H9 (cell line): Measurements from ENCODE around the gene PCDHB11. TPM values are rescaled to one million over a fixed set of nuclear protein-coding genes. Genes with fewer than 3 reads are reported as not detected.
"Not testable (repeated sequence)": the region's sequence is repeated elsewhere in the genome, so short reads cannot be mapped to it uniquely, and the experiment has no call there.

Experiments used
- DNase-seq: peaks from one replicate; pipeline ENCODE4 v3.0.0-alpha.2; 2017
- H2AFZ ChIP-seq: one replicate; pipeline ENCODE4 v1.6.1; 2013; ENCODE audit warnings: mild to moderate bottlenecking, low read length, control low read depth, moderate library complexity
- H2AK5ac ChIP-seq: 2 replicates; pipeline ENCODE4 v1.6.1; 2013; ENCODE audit warnings: low read length, control low read depth, mixed read lengths; ENCODE audit not compliant: insufficient read length
- H2BK120ac ChIP-seq: one replicate; pipeline ENCODE4 v1.6.1; 2013; ENCODE audit warnings: low read depth, mild to moderate bottlenecking, low read length, control low read depth, inconsistent platforms; ENCODE audit not compliant: poor library complexity, severe bottlenecking
- H2BK12ac ChIP-seq: 2 replicates; pipeline ENCODE4 v1.6.1; 2013; ENCODE audit warnings: low read length, control low read depth, mixed read lengths, low read depth; ENCODE audit not compliant: insufficient read length
- H2BK15ac ChIP-seq: 2 replicates; pipeline ENCODE4 v1.6.1; 2013; ENCODE audit warnings: low read depth, low read length, control low read depth
- H2BK20ac ChIP-seq: one replicate; pipeline ENCODE4 v1.6.1; 2013; ENCODE audit warnings: low read depth, mild to moderate bottlenecking, low read length, control low read depth, inconsistent platforms; ENCODE audit not compliant: poor library complexity, severe bottlenecking
- H2BK5ac ChIP-seq: 2 replicates; pipeline ENCODE4 v1.6.1; 2013; ENCODE audit warnings: low read length, control low read depth, mixed read lengths; ENCODE audit not compliant: insufficient read length
- H3K14ac ChIP-seq: 2 replicates; pipeline ENCODE4 v1.6.1; 2013; ENCODE audit warnings: low read length, control low read depth; ENCODE audit not compliant: insufficient read depth
- H3K18ac ChIP-seq: 2 replicates; pipeline ENCODE4 v1.6.1; 2013; ENCODE audit warnings: low read depth, mild to moderate bottlenecking, mixed read lengths, low read length, control low read depth; ENCODE audit not compliant: insufficient read length
- H3K23ac ChIP-seq: 2 replicates; pipeline ENCODE4 v1.6.1; 2013; ENCODE audit warnings: low read length, control low read depth, mixed read lengths, low read depth; ENCODE audit not compliant: insufficient read length
- H3K23me2 ChIP-seq: 2 replicates; pipeline ENCODE4 v1.6.1; 2013; ENCODE audit warnings: low read depth, mild to moderate bottlenecking, mixed read lengths, low read length, control low read depth; ENCODE audit not compliant: insufficient read length, poor library complexity, severe bottlenecking
- H3K27ac ChIP-seq: 2 replicates; pipeline ENCODE4 v1.5.1; 2013; ENCODE audit warnings: low read length, control low read depth, mixed read lengths, low read depth; ENCODE audit not compliant: insufficient read length
- H3K27me3 ChIP-seq: 2 replicates; pipeline ENCODE4 v1.6.1; 2013; ENCODE audit warnings: low read length, control low read depth, inconsistent platforms; ENCODE audit not compliant: insufficient read depth
- H3K4ac ChIP-seq: 2 replicates; pipeline ENCODE4 v1.6.1; 2013; ENCODE audit warnings: low read depth, mild to moderate bottlenecking, control low read depth, inconsistent platforms, low read length, moderate library complexity
- H3K4me1 ChIP-seq: 2 replicates; pipeline ENCODE4 v1.6.1; 2013; ENCODE audit warnings: low read length, control low read depth, inconsistent platforms; ENCODE audit not compliant: insufficient read depth
- H3K4me2 ChIP-seq: 2 replicates; pipeline ENCODE4 v1.6.1; 2013; ENCODE audit warnings: low read length, control low read depth, mixed read lengths; ENCODE audit not compliant: insufficient read length, insufficient read depth
- H3K56ac ChIP-seq: 2 replicates; pipeline ENCODE4 v1.6.1; 2013; ENCODE audit warnings: low read depth, mild to moderate bottlenecking, mixed read lengths, low read length, control low read depth; ENCODE audit not compliant: insufficient read length
- H3K79me1 ChIP-seq: 2 replicates; pipeline ENCODE4 v1.6.1; 2013; ENCODE audit warnings: low read depth, mild to moderate bottlenecking, moderate library complexity, low read length, control low read depth, inconsistent platforms; ENCODE audit not compliant: insufficient read depth, poor library complexity, severe bottlenecking
- H3K79me2 ChIP-seq: 2 replicates; pipeline ENCODE4 v1.6.1; 2013; ENCODE audit warnings: low read length, control low read depth, inconsistent platforms; ENCODE audit not compliant: insufficient read depth
- H3K9ac ChIP-seq: 2 replicates; pipeline ENCODE4 v1.6.1; 2013; ENCODE audit warnings: low read length, control low read depth, mixed read lengths; ENCODE audit not compliant: insufficient read length; ENCODE audit errors: extremely low read depth
- H3K9me3 ChIP-seq: one replicate; pipeline ENCODE4 v1.6.1; 2013; ENCODE audit warnings: low read depth, low read length, inconsistent platforms; ENCODE audit not compliant: control insufficient read depth
- H3T11ph ChIP-seq: one replicate; pipeline ENCODE4 v1.6.1; 2013; ENCODE audit warnings: mild to moderate bottlenecking, low read length, control low read depth, inconsistent platforms
- H4K20me1 ChIP-seq: one replicate; pipeline ENCODE4 v1.6.1; 2013; ENCODE audit not compliant: control insufficient read depth, insufficient read length, insufficient read depth
- H4K5ac ChIP-seq: 2 replicates; pipeline ENCODE4 v1.6.1; 2013; ENCODE audit warnings: low read depth, mild to moderate bottlenecking, mixed read lengths, low read length, control low read depth; ENCODE audit not compliant: insufficient read length
- H4K8ac ChIP-seq: replicated peaks from 2 replicates; pipeline ENCODE4 v1.6.1; 2013; ENCODE audit warnings: low read length, control low read depth, mixed read lengths, low read depth; ENCODE audit not compliant: insufficient read length
- H4K91ac ChIP-seq: 2 replicates; pipeline ENCODE4 v1.6.1; 2013; ENCODE audit warnings: low read depth, mild to moderate bottlenecking, moderate library complexity, mixed read lengths, low read length, control low read depth; ENCODE audit not compliant: insufficient read length
- H3K27ac Mint-ChIP-seq, 3 experiments: 2 replicates in 2 of 3; 3 replicates in 1 of 3; pipeline ENCODE4 v1.8.0; 2020 to 2021; ENCODE audit warnings: mixed read lengths in 3 of 3, mild to moderate bottlenecking in 1 of 3, moderate library complexity in 1 of 3
- H3K27me3 Mint-ChIP-seq: 2 replicates; pipeline ENCODE4 v1.8.0; 2021; ENCODE audit warnings: low read depth, mild to moderate bottlenecking, moderate library complexity, mixed read lengths
- H3K36me3 Mint-ChIP-seq, 3 experiments: 2 replicates in 2 of 3; 3 replicates in 1 of 3; pipeline ENCODE4 v1.8.0; 2020 to 2021; ENCODE audit warnings: low read depth in 3 of 3, mixed read lengths in 3 of 3; ENCODE audit not compliant: insufficient read depth in 1 of 3
- H3K4me1 Mint-ChIP-seq, 2 experiments: 2 replicates each; pipeline ENCODE4 v1.8.0; 2020; ENCODE audit warnings: mixed read lengths in 2 of 2
- H3K4me3 Mint-ChIP-seq, 2 experiments: 2 replicates in 1 of 2; 3 replicates in 1 of 2; pipeline ENCODE4 v1.8.0; 2020 to 2021; ENCODE audit warnings: mild to moderate bottlenecking in 2 of 2, mixed read lengths in 2 of 2, moderate library complexity in 1 of 2
- H3K9me3 Mint-ChIP-seq, 2 experiments: 2 replicates in 1 of 2; 3 replicates in 1 of 2; pipeline ENCODE4 v1.8.0; 2020; ENCODE audit warnings: mild to moderate bottlenecking in 2 of 2, mixed read lengths in 2 of 2, moderate library complexity in 1 of 2
- WGBS: extraction: QIAGEN DNeasy Blood & Tissue Kit; methylation state at CpG from one replicate; pipeline ENCODE4 v1.1.7; 2013; ENCODE audit warnings: missing lambda C conversion rate, low lambda C conversion rate, mixed read lengths; ENCODE audit not compliant: insufficient read length; ENCODE audit errors: extremely low coverage; 5-methylcytosine and 5-hydroxymethylcytosine counted together
- total RNA-seq: library from RNA; stranded (reverse); gene quantifications from 2 replicates; pipeline ENCODE4 v1.2.1, GENCODE V29; 2021

Gene PCDHB11
- total RNA-seq, 1 experiment from 2014 or later = 2.0 TPM

- not testable (repeated sequence) for H2AK5ac ChIP-seq, H3K23me2 ChIP-seq, H3T11ph ChIP-seq, H3K56ac ChIP-seq, DNase-seq, H4K20me1 ChIP-seq, H3K27ac ChIP-seq, H3K79me1 ChIP-seq, H2BK20ac ChIP-seq, H4K5ac ChIP-seq, H3K18ac ChIP-seq, H2BK12ac ChIP-seq, H2BK15ac ChIP-seq, H3K79me2 ChIP-seq, H4K91ac ChIP-seq, H3K4me1 ChIP-seq, H2AFZ ChIP-seq, H3K27me3 ChIP-seq, H3K4me1 Mint-ChIP-seq, H3K4ac ChIP-seq, H3K4me3 Mint-ChIP-seq, H2BK5ac ChIP-seq, H3K14ac ChIP-seq, H3K27ac Mint-ChIP-seq, H3K23ac ChIP-seq, H4K8ac ChIP-seq, H3K9ac ChIP-seq, H3K9me3 ChIP-seq, H3K4me2 ChIP-seq, H2BK120ac ChIP-seq
- peaks cover 22 to 27% of the 10 kb centered on the region in 2 experiments for H3K9me3 Mint-ChIP-seq
- H3K27me3 Mint-ChIP-seq = peaks cover 12% of the 10 kb centered on the region
- H3K36me3 Mint-ChIP-seq = peaks cover 12 to 23% (median 15%) of the 10 kb centered on the region in 3 experiments
- WGBS = no CpG with 5 or more reads among the region's 40 CpGs
These were observed 16.1 kb downstream of the PCDHB11 start for GRCh38 chr5:141215504-141215903.

- not testable (repeated sequence) for H3K56ac ChIP-seq, H3K4me2 ChIP-seq, H2BK5ac ChIP-seq, H3K27ac Mint-ChIP-seq, H2AFZ ChIP-seq, H3K79me2 ChIP-seq, H4K8ac ChIP-seq, H3K14ac ChIP-seq, DNase-seq, H3K23me2 ChIP-seq, H3K27ac ChIP-seq, H4K20me1 ChIP-seq, H3K9me3 ChIP-seq, H2BK20ac ChIP-seq, H3K4me1 ChIP-seq, H2BK15ac ChIP-seq, H3K4me1 Mint-ChIP-seq, H3K9ac ChIP-seq, H3K18ac ChIP-seq, H2AK5ac ChIP-seq, H3K4me3 Mint-ChIP-seq, H4K5ac ChIP-seq, H3K4ac ChIP-seq, H3K79me1 ChIP-seq, H4K91ac ChIP-seq, H3K27me3 ChIP-seq, H2BK12ac ChIP-seq, H3T11ph ChIP-seq, H2BK120ac ChIP-seq, H3K23ac ChIP-seq
- peaks cover 12% of the 10 kb centered on the region for H3K27me3 Mint-ChIP-seq
- H3K9me3 Mint-ChIP-seq = peaks cover 19 to 25% of the 10 kb centered on the region in 2 experiments
- H3K36me3 Mint-ChIP-seq = peaks cover 10 to 19% (median 13%) of the 10 kb centered on the region in 3 experiments
- no CpG with 5 or more reads among the region's 26 CpGs for WGBS
These were observed 16.6 kb downstream of the PCDHB11 start for GRCh38 chr5:141216035-141216434.
